ENCODE measurements around the gene COA6. TPM values are rescaled to one million over a fixed set of nuclear protein-coding genes. Genes with fewer than 3 reads are reported as not detected.
"Not testable (repeated sequence)": the region's sequence is repeated elsewhere in the genome, so short reads cannot be mapped to it uniquely, and the experiment has no call there.

COA6 gene
- total RNA-seq, 1 donor from 2014 or later: 39.0 TPM

- Histone ChIP-seq H3K27ac (replicated peaks) (no peak overlapping the region), H3K9me3 (replicated peaks) (peaks cover 56% of the 10 kb centered on the region)
These were observed 32.7 kb upstream of the COA6 start for GRCh38 chr1:234340528-234340927.

GRCh38 chr1:234342774-234343173 lies 30.5 kb upstream of the COA6 start:
- no peak for TF ChIP-seq CTCF (IDR thresholded peaks at IDR 0.05; ENCODE audit: borderline replicate concordance)
- Histone ChIP-seq H3K9me3 (replicated peaks) (peaks cover 37% of the 10 kb centered on the region), H3K4me1 (no peaks in the 10 kb centered on the region), H3K27ac (replicated peaks) (no peak overlapping the region), H3K4me3 (no peak overlapping the region), H3K36me3 (no peaks in the 10 kb centered on the region), H3K27me3 (ENCODE audit: low read depth) (no peaks in the 10 kb centered on the region)
- no peak for DNase-seq
- intact Hi-C loops (cut with micrococcal nuclease): no loop called here

More at GRCh38 chr1:234340528-234340927, 32.7 kb upstream of the COA6 start:
- DNase-seq: no peak
- Histone ChIP-seq H3K36me3 (no peaks in the 10 kb centered on the region), H3K4me3 (no peak overlapping the region), H3K27me3 (ENCODE audit: low read depth) (no peaks in the 10 kb centered on the region), H3K4me1 (no peaks in the 10 kb centered on the region)
- intact Hi-C loops (cut with micrococcal nuclease): no loop called here
- TF ChIP-seq CTCF (IDR thresholded peaks at IDR 0.05; ENCODE audit: borderline replicate concordance): no peak

GRCh38 chr1:234345237-234345636 lies 28.0 kb upstream of the COA6 start:
- Histone ChIP-seq H3K27ac (replicated peaks) (no peak overlapping the region), H3K4me3 (no peak overlapping the region), H3K27me3 (ENCODE audit: low read depth) (peaks cover 22% of the 10 kb centered on the region), H3K9me3 (replicated peaks) (peaks cover 17% of the 10 kb centered on the region), H3K36me3 (no peaks in the 10 kb centered on the region), H3K4me1 (no peaks in the 10 kb centered on the region)
- TF ChIP-seq CTCF (IDR thresholded peaks at IDR 0.05; ENCODE audit: borderline replicate concordance): no peak
- intact Hi-C loops (cut with micrococcal nuclease): no loop called here
- DNase-seq: no peak

- peaks cover 54% of the 10 kb centered on the region for H3K27me3 ChIP-seq (ENCODE audit: low read depth)
- no peak overlapping the region for H3K4me3 ChIP-seq
- no peaks in the 10 kb centered on the region for H3K4me1 ChIP-seq
- intact Hi-C loops (cut with micrococcal nuclease): no loop called here
- no peaks in the 10 kb centered on the region for H3K36me3 ChIP-seq
- H3K9me3 ChIP-seq (replicated peaks): peaks cover 12% of the 10 kb centered on the region
- H3K27ac ChIP-seq (replicated peaks): no peak overlapping the region
- TF ChIP-seq CTCF (IDR thresholded peaks at IDR 0.05; ENCODE audit: borderline replicate concordance): no peak
- no peak for DNase-seq
These were observed 24.3 kb upstream of the COA6 start for GRCh38 chr1:234348964-234349363.

- DNase-seq: no peak
- H3K4me3 ChIP-seq: peak overlapping the region; percentile 58
- H3K27ac ChIP-seq (replicated peaks): no peak overlapping the region
- intact Hi-C loops (cut with micrococcal nuclease): no loop called here
- peaks cover 61% of the 10 kb centered on the region for H3K27me3 ChIP-seq (ENCODE audit: low read depth)
- no peaks in the 10 kb centered on the region for H3K4me1 ChIP-seq
- TF ChIP-seq CTCF (IDR thresholded peaks at IDR 0.05; ENCODE audit: borderline replicate concordance): no peak
- peaks cover 5% of the 10 kb centered on the region for H3K9me3 ChIP-seq (replicated peaks)
- H3K36me3 ChIP-seq: no peaks in the 10 kb centered on the region
These were observed 17.3 kb upstream of the COA6 start for GRCh38 chr1:234355782-234356510.

GRCh38 chr1:234356615-234357269 lies 16.5 kb upstream of the COA6 start:
- Histone ChIP-seq H3K4me3 (peak overlapping the region; percentile 58), H3K27me3 (ENCODE audit: low read depth) (peaks cover 54% of the 10 kb centered on the region)
- intact Hi-C loops (cut with micrococcal nuclease); H3K27ac ChIP-seq (replicated peaks); H3K36me3 ChIP-seq; H3K4me1 ChIP-seq; H3K9me3 ChIP-seq (replicated peaks): not testable (repeated sequence)
- DNase-seq: peak; percentile 25
